GM12891 (cell line): ENCODE results near the gene HOPX.

Experiments
- POLR2A ChIP-seq: IDR thresholded peaks from 2 replicates; pipeline ENCODE4 v1.6.1; 2011; ENCODE audit warnings: low read depth, low read length, control low read depth
- POLR2AphosphoS5 ChIP-seq: IDR thresholded peaks from 2 replicates; pipeline ENCODE4 v1.6.1; 2011; ENCODE audit warnings: low read depth, low read length, control low read depth

- no peak for TF ChIP-seq POLR2AphosphoS5
- no peak for TF ChIP-seq POLR2A
Measured at GRCh38 chr4:56655627-56656345, 25.3 kb downstream of the HOPX start.
